Mesangial cell (primary cell): ENCODE data around the gene RAD54L2. TPM values are rescaled to one million over a fixed set of nuclear protein-coding genes. Genes with fewer than 3 reads are reported as not detected.

Source experiments
- total RNA-seq: library from RNA; depleted of rRNA; stranded (reverse); fragments of >200 nt; gene quantifications from 2 replicates; pipeline ENCODE4 v1.2.3, GENCODE V29; 2015

The RAD54L2 gene
- total RNA-seq, result 12.2 and 16.2 TPM in 2 replicates

GRCh38 chr3:51538459-51539290 is at the start of gene RAD54L2:
RAD54L2 (plus strand) TSS chr3:51538719; CDS start chr3:51590421, 51,702 bp downstream.

Other genes starting within 250 kb of the RAD54L2 start
- 28.8 and 79.7 TPM in 2 replicates for gene MANF, start 153.4 kb upstream of the RAD54L2 start, total RNA-seq
- 32.3 and 48.9 TPM in 2 replicates for gene RBM15B, start 147.4 kb upstream of the RAD54L2 start, total RNA-seq
- gene DCAF1, start 38.7 kb upstream of the RAD54L2 start, total RNA-seq, result 10.8 and 14.2 TPM in 2 replicates
- gene TEX264, start 132.5 kb downstream of the RAD54L2 start, total RNA-seq, result 70.7 and 101 TPM in 2 replicates
- gene GRM2, start 168.3 kb downstream of the RAD54L2 start, total RNA-seq, result 0.16 TPM in 1 of 2 replicates, not detected in the other
- gene IQCF6, start 240.5 kb downstream of the RAD54L2 start, total RNA-seq, result not detected in 2 replicates